DND-41 (cell line): Measurements from ENCODE around the gene HECTD4.

ENCODE experiments used
- ATAC-seq: fragments of 200-7000 bp; cut with Tn5 transposase; 3 replicates; pipeline ENCODE4 v1.9.1; 2021; ENCODE audit warnings: low read depth; ENCODE audit not compliant: insufficient read depth
- DNase-seq: peaks from one replicate; pipeline ENCODE4 v3.0.0-alpha.2; 2020
- H2AFZ ChIP-seq: 2 replicates; pipeline ENCODE4 v1.6.0; 2012; ENCODE audit warnings: low read depth, low read length
- H3K27ac ChIP-seq: 2 replicates; pipeline ENCODE4 v1.5.1; 2012; ENCODE audit warnings: low read length, inconsistent platforms
- H3K27me3 ChIP-seq: fragments of 200-600 bp; sonication (generic); 2 replicates; pipeline ENCODE4 v1.6.0; 2012; ENCODE audit warnings: low read length, mild to moderate bottlenecking, inconsistent platforms; ENCODE audit not compliant: insufficient read depth, poor library complexity
- H3K36me3 ChIP-seq: 2 replicates; pipeline ENCODE4 v1.5.1; 2012; ENCODE audit warnings: low read length, inconsistent platforms; ENCODE audit not compliant: insufficient read depth
- H3K4me1 ChIP-seq: 2 replicates; pipeline ENCODE4 v1.5.1; 2012; ENCODE audit warnings: mild to moderate bottlenecking, low read length; ENCODE audit not compliant: insufficient read depth
- H3K4me2 ChIP-seq: 2 replicates; pipeline ENCODE4 v1.6.0; 2012; ENCODE audit warnings: mild to moderate bottlenecking, moderate library complexity, low read length, inconsistent platforms; ENCODE audit not compliant: insufficient read depth
- H3K4me3 ChIP-seq, 2 experiments: fragments of 200-600 bp in 1 of 2; shearing (Covaris generic) in 1 of 2; 2 replicates each; pipeline ENCODE4 v1.5.1; 2012 to 2016; ENCODE audit warnings: inconsistent platforms in 2 of 2, low read length in 2 of 2, mild to moderate bottlenecking in 2 of 2, low read depth in 1 of 2, moderate library complexity in 1 of 2
- H3K79me2 ChIP-seq: 2 replicates; pipeline ENCODE4 v1.6.0; 2012; ENCODE audit warnings: low read length, inconsistent platforms; ENCODE audit not compliant: insufficient read depth
- H3K9ac ChIP-seq: 2 replicates; pipeline ENCODE4 v1.6.0; 2012; ENCODE audit warnings: low read depth, mild to moderate bottlenecking, inconsistent platforms, low read length, moderate library complexity
- H3K9me3 ChIP-seq: 2 replicates; pipeline ENCODE4 v1.5.1; 2012; ENCODE audit warnings: low read length, moderate library complexity, mild to moderate bottlenecking, inconsistent platforms; ENCODE audit not compliant: insufficient read depth, severe bottlenecking
- H4K20me1 ChIP-seq: 2 replicates; pipeline ENCODE4 v1.6.0; 2012; ENCODE audit warnings: low read length; ENCODE audit not compliant: insufficient read depth
- CTCF ChIP-seq: IDR thresholded peaks from 2 replicates; pipeline ENCODE4 v1.5.1; 2012; ENCODE audit warnings: borderline replicate concordance, low read length, moderate library complexity, mild to moderate bottlenecking; ENCODE audit not compliant: poor library complexity, severe bottlenecking; ENCODE audit errors: extremely low read depth
- EZH2 ChIP-seq: IDR thresholded peaks from 3 replicates; pipeline ENCODE4 v1.6.1; 2012; ENCODE audit warnings: borderline replicate concordance, low read depth, mild to moderate bottlenecking, moderate library complexity, low read length, inconsistent platforms; ENCODE audit not compliant: severe bottlenecking

The HECTD4 gene

DNA sequence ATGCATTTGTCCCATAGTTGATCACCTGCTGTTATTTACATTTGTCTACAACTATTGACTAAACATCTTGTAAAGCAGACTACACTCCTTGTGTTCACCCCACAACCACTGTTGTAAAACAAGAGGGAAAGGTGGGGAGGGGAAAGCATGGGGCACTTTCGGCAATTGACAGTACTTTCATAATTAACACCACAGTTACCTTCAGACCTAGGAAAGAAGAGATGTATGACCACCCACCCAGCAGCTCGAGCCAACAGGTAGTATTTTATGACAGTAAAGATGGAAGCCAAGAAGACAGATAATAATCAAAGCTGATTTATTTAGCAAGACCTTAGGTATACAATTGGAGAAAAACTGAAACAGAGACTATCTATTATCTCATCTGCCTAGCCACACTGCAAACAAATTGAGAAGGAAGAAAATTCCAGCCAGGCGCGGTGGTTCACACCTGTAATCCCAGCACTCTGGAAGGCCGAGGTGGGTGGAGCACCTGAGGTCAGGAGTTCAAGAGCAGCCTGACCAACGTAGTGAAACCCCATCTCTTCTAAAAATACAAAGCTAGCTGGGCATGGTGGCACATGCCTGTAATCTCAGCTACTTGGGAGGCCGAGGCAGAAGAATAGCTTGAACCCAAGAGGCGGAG, 11.2 kb downstream of the HECTD4 start:
- H3K4me2 ChIP-seq: no peak overlapping the region
- no peaks in the 10 kb centered on the region for H3K27me3 ChIP-seq
- H3K4me1 ChIP-seq: no peaks in the 10 kb centered on the region
- peaks cover 70% of the 10 kb centered on the region for H3K79me2 ChIP-seq
- H3K36me3 ChIP-seq: 0 out of 2 replicates have a peak, but pooled peaks cover 5% of the 10 kb centered on the region
- no peak for DNase-seq
- H3K4me3 ChIP-seq: no peak overlapping the region
- no peak for ATAC-seq
- no peaks in the 10 kb centered on the region for H3K9me3 ChIP-seq
- TF ChIP-seq CTCF: no peak
- TF ChIP-seq EZH2: no peak
- H3K9ac ChIP-seq: no peak overlapping the region
- H2AFZ ChIP-seq: no peak overlapping the region
- no peak overlapping the region for H3K27ac ChIP-seq
- H4K20me1 ChIP-seq: peaks cover 18% of the 10 kb centered on the region; the same call in 1 of the 2 replicates

DNA sequence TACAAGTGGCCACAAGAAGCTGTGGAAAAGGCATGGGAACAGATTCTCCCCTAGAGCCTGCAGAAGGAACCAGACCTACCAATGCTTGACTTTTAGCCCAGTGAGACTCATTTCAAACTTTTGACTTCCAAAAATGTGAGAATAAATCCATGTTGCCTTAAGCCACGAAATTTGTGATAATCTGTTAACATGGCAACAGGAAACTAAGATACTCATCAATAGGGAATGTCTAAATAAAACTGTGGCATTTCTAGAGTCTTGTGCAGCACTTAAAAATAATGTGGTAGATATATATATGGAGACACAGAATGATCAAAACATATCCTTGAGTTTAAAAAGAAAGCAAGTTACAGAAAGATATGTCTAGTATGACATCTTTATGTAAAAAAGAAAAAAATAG, 12.0 kb downstream of the HECTD4 start:
- H4K20me1 ChIP-seq: peaks cover 18% of the 10 kb centered on the region; the same call in 1 of the 2 replicates
- H3K79me2 ChIP-seq: peaks cover 74% of the 10 kb centered on the region
- no peaks in the 10 kb centered on the region for H3K4me1 ChIP-seq
- H3K9me3 ChIP-seq: no peaks in the 10 kb centered on the region
- H3K4me3 ChIP-seq: no peak overlapping the region
- H2AFZ ChIP-seq: no peak overlapping the region
- H3K27me3 ChIP-seq: no peaks in the 10 kb centered on the region
- DNase-seq (no peak), ATAC-seq (no peak)
- no peak overlapping the region for H3K27ac ChIP-seq
- 0 out of 2 replicates have a peak, but pooled peaks cover 4% of the 10 kb centered on the region for H3K36me3 ChIP-seq
- H3K4me2 ChIP-seq: no peak overlapping the region
- TF ChIP-seq CTCF (no peak), EZH2 (no peak)
- no peak overlapping the region for H3K9ac ChIP-seq

- Histone ChIP-seq H3K9ac (no peak overlapping the region), H3K4me3 (no peak overlapping the region), H3K4me2 (no peak overlapping the region), H3K79me2 (peaks cover 70% of the 10 kb centered on the region), H3K36me3 (no peaks in the 10 kb centered on the region), H3K27me3 (no peaks in the 10 kb centered on the region), H3K27ac (no peak overlapping the region), H4K20me1 (peaks cover 14% of the 10 kb centered on the region; the same call in 1 of the 2 replicates), H2AFZ (no peak overlapping the region), H3K9me3 (no peaks in the 10 kb centered on the region), H3K4me1 (no peaks in the 10 kb centered on the region)
- TF ChIP-seq CTCF (no peak), EZH2 (no peak)
- DNase-seq (no peak), ATAC-seq (no peak)
Observed at GRCh38 chr12:112368856-112369255, 13.4 kb downstream of the HECTD4 start.
